Activated naive CD4-positive, alpha-beta T cell treated with anti-CD3 and anti-CD28 coated beads, Interleukin-2, amount 50 U/mL, for 24 hours (primary cell): ENCODE measurements around the gene UGT1A7.

Experiments used
- H3K27ac Mint-ChIP-seq: one replicate; pipeline ENCODE4 v1.8.0; 2021; ENCODE audit warnings: mild to moderate bottlenecking, mixed read lengths
- H3K27me3 Mint-ChIP-seq: one replicate; pipeline ENCODE4 v1.8.0; 2021; ENCODE audit warnings: mixed read lengths
- H3K36me3 Mint-ChIP-seq: one replicate; pipeline ENCODE4 v1.8.0; 2021; ENCODE audit warnings: mixed read lengths
- H3K4me1 Mint-ChIP-seq: one replicate; pipeline ENCODE4 v1.8.0; 2021; ENCODE audit warnings: mixed read lengths
- H3K4me3 Mint-ChIP-seq: one replicate; pipeline ENCODE4 v1.8.0; 2021; ENCODE audit warnings: mild to moderate bottlenecking, mixed read lengths
- H3K9me3 Mint-ChIP-seq: one replicate; pipeline ENCODE4 v1.8.0; 2021; ENCODE audit warnings: mixed read lengths

Gene UGT1A7

GRCh38 chr2:233672886-233673285 is 8.8 kb upstream of the UGT1A7 start:
- H3K4me1 Mint-ChIP-seq: no peaks in the 10 kb centered on the region
- no peak overlapping the region for H3K27ac Mint-ChIP-seq
- H3K36me3 Mint-ChIP-seq: no peaks in the 10 kb centered on the region
- no peak overlapping the region for H3K4me3 Mint-ChIP-seq
- peaks cover 32% of the 10 kb centered on the region for H3K27me3 Mint-ChIP-seq
- no peaks in the 10 kb centered on the region for H3K9me3 Mint-ChIP-seq

GRCh38 chr2:233673896-233674295 is 7.8 kb upstream of the UGT1A7 start:
- Mint-ChIP-seq H3K4me3 (no peak overlapping the region), H3K27ac (no peak overlapping the region), H3K27me3 (peaks cover 26% of the 10 kb centered on the region), H3K9me3 (no peaks in the 10 kb centered on the region), H3K4me1 (no peaks in the 10 kb centered on the region), H3K36me3 (no peaks in the 10 kb centered on the region)

GRCh38 chr2:233674314-233674713 is 7.4 kb upstream of the UGT1A7 start:
- H3K4me1 Mint-ChIP-seq: no peaks in the 10 kb centered on the region
- H3K27me3 Mint-ChIP-seq: peaks cover 25% of the 10 kb centered on the region
- H3K9me3 Mint-ChIP-seq: no peaks in the 10 kb centered on the region
- no peak overlapping the region for H3K4me3 Mint-ChIP-seq
- H3K36me3 Mint-ChIP-seq: no peaks in the 10 kb centered on the region
- H3K27ac Mint-ChIP-seq: no peak overlapping the region

DNA sequence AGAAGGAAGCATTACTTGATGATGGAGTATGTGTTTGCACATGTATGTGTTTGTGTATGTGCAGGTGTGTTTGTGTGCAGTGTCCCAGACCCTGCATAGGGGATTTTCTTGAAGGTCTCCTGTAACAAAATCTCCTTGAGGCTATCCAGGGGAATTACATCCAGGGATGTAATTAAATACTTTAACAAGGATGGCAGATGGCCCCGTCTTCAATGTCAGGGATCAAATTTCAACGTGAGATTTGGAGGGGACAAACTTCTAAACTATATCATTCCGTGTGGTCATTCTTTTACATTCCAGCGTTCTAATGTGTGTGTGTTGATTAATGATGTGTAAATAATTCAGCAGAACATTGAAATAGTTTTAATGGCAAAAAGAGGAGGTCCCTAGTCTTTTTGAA is 6.7 kb upstream of the UGT1A7 start:
- no peaks in the 10 kb centered on the region for H3K4me1 Mint-ChIP-seq
- H3K36me3 Mint-ChIP-seq: no peaks in the 10 kb centered on the region
- H3K27ac Mint-ChIP-seq: no peak overlapping the region
- no peak overlapping the region for H3K4me3 Mint-ChIP-seq
- no peaks in the 10 kb centered on the region for H3K9me3 Mint-ChIP-seq
- H3K27me3 Mint-ChIP-seq: peaks cover 26% of the 10 kb centered on the region

DNA sequence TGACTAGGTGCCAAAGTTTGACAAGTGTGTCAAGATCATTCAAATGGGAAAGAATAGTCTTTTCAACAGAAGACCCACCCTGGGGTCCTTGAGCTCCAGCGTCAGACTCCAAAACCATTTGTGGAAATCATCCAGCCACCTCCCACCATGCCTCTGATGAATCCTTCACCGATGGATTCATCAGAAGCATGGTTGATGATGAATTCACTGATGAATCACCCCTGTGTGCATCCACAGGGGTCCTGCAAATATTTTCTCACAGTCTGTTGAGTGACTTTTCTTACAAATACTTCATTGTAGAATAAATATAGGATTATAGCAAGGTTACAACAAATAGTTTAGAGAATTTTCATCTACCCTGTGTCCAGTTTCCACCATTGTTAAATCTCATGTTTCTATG is 5.7 kb upstream of the UGT1A7 start:
- H3K4me3 Mint-ChIP-seq: no peak overlapping the region
- no peak overlapping the region for H3K27ac Mint-ChIP-seq
- no peaks in the 10 kb centered on the region for H3K4me1 Mint-ChIP-seq
- no peaks in the 10 kb centered on the region for H3K36me3 Mint-ChIP-seq
- H3K27me3 Mint-ChIP-seq: peaks cover 21% of the 10 kb centered on the region
- H3K9me3 Mint-ChIP-seq: no peaks in the 10 kb centered on the region

DNA sequence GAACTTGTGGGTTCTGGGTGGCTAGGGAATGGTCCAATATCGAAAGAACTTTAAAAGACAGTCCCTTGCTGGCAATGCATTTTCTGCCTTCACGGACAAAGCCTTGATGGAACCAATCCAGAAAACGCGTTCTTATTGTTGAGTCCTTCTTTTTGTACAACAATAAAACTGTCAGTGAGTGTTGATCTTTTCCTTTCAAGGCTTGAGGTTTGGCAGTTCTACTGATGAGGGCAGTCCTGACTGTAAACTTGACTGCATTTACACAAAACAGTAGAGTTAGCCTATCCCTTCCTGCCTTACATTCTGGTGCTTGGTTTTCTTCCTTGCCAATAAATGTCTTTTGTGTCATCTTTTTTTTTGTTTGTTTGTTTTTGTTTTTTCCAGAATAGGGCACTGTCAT is 2.5 kb upstream of the UGT1A7 start:
- Mint-ChIP-seq H3K27me3 (peaks cover 14% of the 10 kb centered on the region), H3K9me3 (no peaks in the 10 kb centered on the region), H3K27ac (no peak overlapping the region), H3K4me1 (no peaks in the 10 kb centered on the region), H3K4me3 (no peak overlapping the region), H3K36me3 (no peaks in the 10 kb centered on the region)

DNA sequence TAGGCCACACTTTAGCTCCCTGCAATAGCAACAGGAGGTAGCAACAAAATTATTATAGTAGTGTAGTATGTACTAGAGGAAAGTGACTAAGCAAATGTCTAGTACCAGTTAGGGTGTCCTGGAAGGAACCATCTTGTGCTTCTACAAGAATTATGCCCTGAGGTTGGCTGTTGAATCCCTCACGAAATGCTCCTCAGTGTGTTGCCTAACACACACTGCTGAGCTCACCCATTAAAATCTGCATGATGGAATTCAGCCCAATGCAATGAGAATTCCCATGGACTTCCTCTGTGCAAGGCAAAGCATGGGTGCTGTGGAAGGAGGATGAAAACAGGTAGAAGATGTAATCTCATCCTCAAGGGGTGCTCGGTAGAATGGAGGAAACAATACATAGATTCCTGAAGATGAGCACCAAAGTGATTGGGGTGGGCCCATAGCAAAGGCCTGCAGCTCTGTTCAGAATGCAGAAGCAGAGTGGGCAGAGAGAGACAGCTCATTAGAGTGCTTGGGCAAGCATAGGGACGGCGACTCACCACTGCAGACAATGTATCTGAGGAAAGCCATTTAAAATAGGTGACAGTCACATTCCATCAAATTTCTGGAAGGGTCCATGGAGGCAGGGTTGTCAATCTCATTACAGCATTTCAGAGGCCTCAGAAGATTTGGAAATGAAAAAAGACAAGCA is 1.2 kb upstream of the UGT1A7 start:
- Mint-ChIP-seq H3K27ac (no peak overlapping the region), H3K27me3 (peaks cover 13% of the 10 kb centered on the region), H3K36me3 (no peaks in the 10 kb centered on the region), H3K4me1 (no peaks in the 10 kb centered on the region), H3K4me3 (no peak overlapping the region), H3K9me3 (no peaks in the 10 kb centered on the region)

DNA sequence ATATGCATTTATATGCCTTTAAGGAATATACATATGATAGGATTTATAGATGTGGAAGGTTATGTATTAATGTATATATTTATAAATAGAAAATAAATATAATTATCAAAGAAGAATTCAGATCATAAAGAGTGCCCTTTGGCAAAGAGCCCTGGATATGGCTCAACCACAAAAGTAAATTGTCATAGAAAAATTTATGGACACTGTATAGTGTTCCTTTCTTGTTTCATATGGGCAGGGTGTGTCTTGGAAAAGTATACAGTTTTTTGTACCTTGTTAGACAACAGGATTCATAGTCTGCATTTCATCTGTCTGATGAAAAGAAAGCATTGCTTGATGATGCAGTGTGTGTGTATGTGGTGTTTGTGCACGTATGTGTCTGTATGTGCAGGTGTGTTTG is 2.9 kb downstream of the UGT1A7 start:
- H3K4me1 Mint-ChIP-seq: no peaks in the 10 kb centered on the region
- H3K27ac Mint-ChIP-seq: no peak overlapping the region
- no peaks in the 10 kb centered on the region for H3K9me3 Mint-ChIP-seq
- H3K36me3 Mint-ChIP-seq: no peaks in the 10 kb centered on the region
- no peak overlapping the region for H3K4me3 Mint-ChIP-seq
- H3K27me3 Mint-ChIP-seq: peaks cover 6% of the 10 kb centered on the region

GRCh38 chr2:233686928-233687327 is 5.2 kb downstream of the UGT1A7 start:
- Mint-ChIP-seq H3K27me3 (peaks cover 2% of the 10 kb centered on the region), H3K27ac (no peak overlapping the region), H3K4me3 (no peak overlapping the region), H3K36me3 (no peaks in the 10 kb centered on the region), H3K9me3 (no peaks in the 10 kb centered on the region), H3K4me1 (no peaks in the 10 kb centered on the region)

- Mint-ChIP-seq H3K27me3 (peaks cover 2% of the 10 kb centered on the region), H3K36me3 (no peaks in the 10 kb centered on the region), H3K4me1 (no peaks in the 10 kb centered on the region), H3K27ac (no peak overlapping the region), H3K4me3 (no peak overlapping the region), H3K9me3 (no peaks in the 10 kb centered on the region)
Measured at GRCh38 chr2:233688341-233688740, 6.6 kb downstream of the UGT1A7 start.

DNA sequence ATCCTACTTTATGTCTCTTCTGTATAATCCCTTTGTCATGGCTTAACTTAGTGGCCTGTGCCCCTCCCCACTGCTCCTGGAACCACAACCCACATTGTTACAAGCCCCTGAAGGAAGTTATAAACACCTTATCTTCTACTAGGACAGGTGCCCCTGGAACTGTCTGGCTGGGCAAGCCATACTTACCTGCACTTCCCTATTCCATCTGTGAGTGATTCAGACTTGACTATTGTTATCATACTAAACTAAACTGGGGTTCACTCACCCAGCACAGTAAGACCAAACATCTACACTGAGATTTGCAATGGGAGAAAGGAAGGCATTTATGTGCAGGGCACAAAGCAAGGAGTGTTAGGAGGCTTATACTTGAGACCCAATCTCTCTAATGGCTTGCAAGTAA is 7.3 kb downstream of the UGT1A7 start:
- Mint-ChIP-seq H3K27me3 (peaks cover 6% of the 10 kb centered on the region), H3K36me3 (no peaks in the 10 kb centered on the region), H3K9me3 (no peaks in the 10 kb centered on the region)

DNA sequence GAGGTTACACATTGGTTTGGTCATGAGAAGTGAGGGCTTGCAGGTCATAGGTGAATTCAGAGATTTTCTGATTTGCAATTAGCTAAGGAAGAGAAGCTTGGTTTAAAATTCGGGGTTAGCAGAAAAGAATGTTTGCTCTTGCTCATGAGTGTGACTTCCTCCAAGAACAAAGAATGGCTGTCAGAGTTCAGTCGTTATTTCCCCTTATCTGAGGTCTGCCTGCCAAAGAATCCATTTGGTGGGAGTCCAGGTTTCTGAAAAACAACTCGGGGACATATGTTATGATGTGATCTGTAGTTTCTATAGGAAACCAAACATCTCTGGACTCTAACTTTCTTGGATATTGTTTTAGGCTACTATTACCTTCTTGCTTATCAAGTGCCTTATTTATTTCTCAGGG is 7.8 kb downstream of the UGT1A7 start:
- Mint-ChIP-seq H3K27me3 (peaks cover 6% of the 10 kb centered on the region), H3K4me1 (no peaks in the 10 kb centered on the region), H3K27ac (no peak overlapping the region), H3K4me3 (no peak overlapping the region), H3K9me3 (no peaks in the 10 kb centered on the region), H3K36me3 (no peaks in the 10 kb centered on the region)

More for the DNA sequence above, 7.3 kb downstream of the UGT1A7 start:
- no peak overlapping the region for H3K27ac Mint-ChIP-seq
- H3K4me3 Mint-ChIP-seq: no peak overlapping the region
- no peaks in the 10 kb centered on the region for H3K4me1 Mint-ChIP-seq

GRCh38 chr2:233690444-233690843 is 8.7 kb downstream of the UGT1A7 start:
- no peaks in the 10 kb centered on the region for H3K36me3 Mint-ChIP-seq
- no peak overlapping the region for H3K27ac Mint-ChIP-seq
- H3K27me3 Mint-ChIP-seq: peaks cover 6% of the 10 kb centered on the region
- H3K4me1 Mint-ChIP-seq: no peaks in the 10 kb centered on the region
- H3K9me3 Mint-ChIP-seq: no peaks in the 10 kb centered on the region
- H3K4me3 Mint-ChIP-seq: no peak overlapping the region

DNA sequence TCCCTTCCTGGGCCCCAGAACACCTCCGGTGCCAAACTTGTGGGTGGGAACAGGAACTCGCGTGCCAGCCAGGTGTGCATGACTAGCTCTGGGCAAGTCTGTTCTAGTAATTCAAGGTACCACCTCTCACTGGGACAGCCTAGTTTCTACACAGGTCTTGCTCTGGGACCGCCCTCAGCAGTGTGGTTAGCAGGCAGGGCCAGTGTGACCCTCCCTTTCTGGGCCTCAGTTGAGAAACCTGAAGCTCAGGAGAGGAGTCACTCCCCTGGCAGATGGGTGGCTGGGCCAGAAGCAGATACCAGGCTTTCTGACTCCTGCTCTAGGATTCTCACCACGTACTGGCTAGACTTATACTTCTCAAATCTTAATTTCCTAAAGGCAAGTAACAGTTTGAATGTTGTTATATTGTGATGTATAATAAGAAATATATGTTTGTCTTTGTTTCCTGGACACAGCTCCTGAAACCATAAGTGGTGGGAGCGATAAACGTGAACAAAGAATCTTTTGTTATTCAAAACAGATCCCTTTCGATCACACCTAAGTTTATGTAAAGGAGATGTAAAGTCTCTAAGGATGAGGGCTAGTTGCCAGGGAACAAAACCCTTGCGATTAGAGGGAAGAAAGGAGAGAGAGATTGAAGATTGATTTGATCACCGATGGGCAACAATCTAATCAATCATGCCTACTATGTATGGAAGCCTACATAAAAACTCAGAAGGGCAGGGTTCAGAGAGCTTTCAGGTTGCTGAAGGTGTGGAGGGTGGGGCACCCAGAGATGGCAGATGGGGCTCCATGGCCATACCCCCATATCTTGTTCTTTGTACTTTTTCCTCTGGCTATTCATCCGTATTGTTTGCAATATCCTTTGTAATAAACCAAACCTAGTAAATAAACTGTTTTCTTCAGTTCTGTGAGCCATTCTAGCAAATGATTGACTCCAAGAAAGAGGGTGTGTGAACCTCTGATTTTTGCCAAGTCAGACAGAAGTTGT is 10.0 kb downstream of the UGT1A7 start:
- Mint-ChIP-seq H3K27ac (no peak overlapping the region), H3K36me3 (no peaks in the 10 kb centered on the region), H3K27me3 (peaks cover 4% of the 10 kb centered on the region), H3K9me3 (no peaks in the 10 kb centered on the region), H3K4me3 (no peak overlapping the region), H3K4me1 (no peaks in the 10 kb centered on the region)

DNA sequence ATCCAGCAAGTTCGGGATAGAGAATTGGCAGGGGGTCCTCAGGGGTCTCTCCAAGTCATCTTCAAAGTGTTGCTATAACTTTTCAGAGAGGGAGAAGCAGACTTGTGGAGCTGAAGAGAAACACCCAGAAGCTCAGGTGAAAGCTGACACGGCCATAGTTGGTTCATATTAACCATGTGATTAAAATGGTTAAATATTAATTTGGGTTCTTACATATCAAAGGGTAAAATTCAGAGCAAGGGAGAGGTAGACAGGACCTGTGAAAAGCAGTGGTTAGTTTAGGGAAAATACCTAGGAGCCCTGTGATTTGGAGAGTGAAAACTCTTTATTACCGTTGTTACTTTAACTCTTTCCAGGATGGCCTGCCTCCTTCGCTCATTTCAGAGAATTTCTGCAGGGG is 10.9 kb downstream of the UGT1A7 start, which contains the start of gene UGT1A6:
Gene UGT1A6 (plus strand): TSS at position 243 of the 400 bp plus-strand sequence. CDS start 115 bp downstream, at position 358.
- no peaks in the 10 kb centered on the region for H3K4me1 Mint-ChIP-seq
- peaks cover 5% of the 10 kb centered on the region for H3K27me3 Mint-ChIP-seq
- no peak within 1 kb of the TSS for H3K27ac Mint-ChIP-seq
- H3K4me3 Mint-ChIP-seq: no peak within 1 kb of the TSS
- H3K36me3 Mint-ChIP-seq: no peaks in the 10 kb centered on the region
- H3K9me3 Mint-ChIP-seq: no peaks in the 10 kb centered on the region

- Mint-ChIP-seq H3K27ac (no peak overlapping the region), H3K4me3 (no peak overlapping the region), H3K36me3 (no peaks in the 10 kb centered on the region), H3K27me3 (peaks cover 5% of the 10 kb centered on the region), H3K9me3 (no peaks in the 10 kb centered on the region), H3K4me1 (no peaks in the 10 kb centered on the region)
Measured at GRCh38 chr2:233693963-233694362, 12.3 kb downstream of the UGT1A7 start.
